HFF-Myc (cell line): ENCODE data around the gene STARD13.

Experiments
- DNase-seq: peaks from one replicate; pipeline ENCODE4 v3.0.0-alpha.2; 2011; ENCODE audit warnings: low read depth; ENCODE audit errors: extremely low read depth
- H3K4me3 ChIP-seq: replicated peaks from 2 replicates; pipeline ENCODE4 v1.5.1; 2011; ENCODE audit warnings: low read depth, mild to moderate bottlenecking, control low read depth, low read length
- TF ChIP-seq, protein P1 (sequence below): IDR thresholded peaks from 2 replicates; pipeline ENCODE4 v1.5.1; 2012; ENCODE audit warnings: mild to moderate bottlenecking, low read depth, low read length, control low read depth; ENCODE audit errors: missing control alignments

The STARD13 gene

GRCh38 chr13:33318037-33318436, 32.5 kb upstream of the STARD13 start:
- H3K4me3 ChIP-seq: no peak overlapping the region
- TF ChIP-seq, protein P1, sequence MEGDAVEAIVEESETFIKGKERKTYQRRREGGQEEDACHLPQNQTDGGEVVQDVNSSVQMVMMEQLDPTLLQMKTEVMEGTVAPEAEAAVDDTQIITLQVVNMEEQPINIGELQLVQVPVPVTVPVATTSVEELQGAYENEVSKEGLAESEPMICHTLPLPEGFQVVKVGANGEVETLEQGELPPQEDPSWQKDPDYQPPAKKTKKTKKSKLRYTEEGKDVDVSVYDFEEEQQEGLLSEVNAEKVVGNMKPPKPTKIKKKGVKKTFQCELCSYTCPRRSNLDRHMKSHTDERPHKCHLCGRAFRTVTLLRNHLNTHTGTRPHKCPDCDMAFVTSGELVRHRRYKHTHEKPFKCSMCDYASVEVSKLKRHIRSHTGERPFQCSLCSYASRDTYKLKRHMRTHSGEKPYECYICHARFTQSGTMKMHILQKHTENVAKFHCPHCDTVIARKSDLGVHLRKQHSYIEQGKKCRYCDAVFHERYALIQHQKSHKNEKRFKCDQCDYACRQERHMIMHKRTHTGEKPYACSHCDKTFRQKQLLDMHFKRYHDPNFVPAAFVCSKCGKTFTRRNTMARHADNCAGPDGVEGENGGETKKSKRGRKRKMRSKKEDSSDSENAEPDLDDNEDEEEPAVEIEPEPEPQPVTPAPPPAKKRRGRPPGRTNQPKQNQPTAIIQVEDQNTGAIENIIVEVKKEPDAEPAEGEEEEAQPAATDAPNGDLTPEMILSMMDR: no peak
- no peak for DNase-seq

GRCh38 chr13:33316890-33317289, 31.3 kb upstream of the STARD13 start:
- no peak for DNase-seq
- TF ChIP-seq, protein P1: no peak
- H3K4me3 ChIP-seq: no peak overlapping the region

GRCh38 chr13:33313504-33313903, 27.9 kb upstream of the STARD13 start:
- H3K4me3 ChIP-seq: no peak overlapping the region
- TF ChIP-seq, protein P1: no peak
- DNase-seq: no peak

GRCh38 chr13:33312861-33313212, 27.3 kb upstream of the STARD13 start:
- DNase-seq: no peak
- no peak overlapping the region for H3K4me3 ChIP-seq
- TF ChIP-seq, protein P1: no peak

GRCh38 chr13:33312150-33312860, 26.8 kb upstream of the STARD13 start:
- no peak for DNase-seq
- H3K4me3 ChIP-seq: no peak overlapping the region
- TF ChIP-seq, protein P1: no peak

- DNase-seq: no peak
- TF ChIP-seq, protein P1: no peak
- H3K4me3 ChIP-seq: no peak overlapping the region
Measured at GRCh38 chr13:33311040-33311439, 25.5 kb upstream of the STARD13 start.
